Endothelial cell of umbilical vein (primary cell): ENCODE data around the gene ASXL2.

ENCODE experiments used
- FOS ChIP-seq: IDR thresholded peaks from 2 replicates; pipeline ENCODE4 v1.6.1; 2011; ENCODE audit warnings: mild to moderate bottlenecking, low read length, moderate library complexity, borderline replicate concordance; ENCODE audit not compliant: insufficient read depth
- POLR2A ChIP-seq: IDR thresholded peaks from 2 replicates; pipeline ENCODE4 v1.6.1; 2012; ENCODE audit warnings: low read depth, mild to moderate bottlenecking, control low read depth, low read length
- POLR2AphosphoS5 ChIP-seq: IDR thresholded peaks from 2 replicates; pipeline ENCODE4 v1.6.1; 2012; ENCODE audit warnings: low read depth, mild to moderate bottlenecking, control low read depth, low read length, moderate library complexity; ENCODE audit not compliant: insufficient read depth
- TF ChIP-seq, protein P1 (sequence below), 2 donors: IDR thresholded peaks; 1 replicate in 1 of 2; 2 replicates in 1 of 2; pipeline ENCODE4 v1.5.1; 2011; ENCODE audit warnings: low read length in 2 of 2, mild to moderate bottlenecking in 2 of 2, moderate library complexity in 2 of 2, control low read depth in 1 of 2, inconsistent platforms in 1 of 2, low read depth in 1 of 2; ENCODE audit not compliant: insufficient read depth in 1 of 2; ENCODE audit errors: extremely low read depth in 1 of 2
- TF ChIP-seq, protein P2 (sequence below): IDR thresholded peaks from 2 replicates; pipeline ENCODE4 v1.6.1; 2011; ENCODE audit not compliant: insufficient read depth, insufficient read length

DNA sequence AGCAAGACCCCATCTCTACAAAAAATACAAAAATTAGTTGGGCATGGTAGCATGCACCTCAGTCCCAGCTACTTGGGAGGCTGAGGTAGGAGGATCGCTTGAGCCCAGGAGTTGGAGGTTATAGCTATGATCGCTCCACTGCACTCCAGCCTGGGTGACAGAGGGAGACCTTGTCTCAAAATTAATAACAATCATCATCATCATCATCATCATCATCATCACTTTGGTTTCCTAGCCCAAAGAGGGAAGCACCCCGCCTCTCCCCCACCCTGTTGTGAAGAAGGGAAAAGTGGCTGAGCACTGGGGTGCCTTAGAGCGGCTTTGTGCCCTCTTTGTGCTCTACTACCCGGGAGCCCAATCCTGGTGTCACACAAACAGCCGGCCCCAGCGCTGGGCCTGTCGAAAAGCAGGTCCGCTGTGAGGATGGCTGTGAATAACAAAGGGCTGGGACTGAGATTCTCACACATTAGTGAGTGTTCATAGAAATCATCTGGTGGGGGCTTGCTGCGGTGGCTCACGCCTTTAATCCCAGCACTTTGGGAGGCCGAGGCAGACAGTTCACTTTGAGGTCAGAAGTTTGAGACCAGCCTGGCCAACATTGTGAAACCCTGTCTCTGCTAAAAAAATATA is 42.6 kb upstream of the ASXL2 start:
- TF ChIP-seq POLR2AphosphoS5: no peak
- TF ChIP-seq, protein P1, sequence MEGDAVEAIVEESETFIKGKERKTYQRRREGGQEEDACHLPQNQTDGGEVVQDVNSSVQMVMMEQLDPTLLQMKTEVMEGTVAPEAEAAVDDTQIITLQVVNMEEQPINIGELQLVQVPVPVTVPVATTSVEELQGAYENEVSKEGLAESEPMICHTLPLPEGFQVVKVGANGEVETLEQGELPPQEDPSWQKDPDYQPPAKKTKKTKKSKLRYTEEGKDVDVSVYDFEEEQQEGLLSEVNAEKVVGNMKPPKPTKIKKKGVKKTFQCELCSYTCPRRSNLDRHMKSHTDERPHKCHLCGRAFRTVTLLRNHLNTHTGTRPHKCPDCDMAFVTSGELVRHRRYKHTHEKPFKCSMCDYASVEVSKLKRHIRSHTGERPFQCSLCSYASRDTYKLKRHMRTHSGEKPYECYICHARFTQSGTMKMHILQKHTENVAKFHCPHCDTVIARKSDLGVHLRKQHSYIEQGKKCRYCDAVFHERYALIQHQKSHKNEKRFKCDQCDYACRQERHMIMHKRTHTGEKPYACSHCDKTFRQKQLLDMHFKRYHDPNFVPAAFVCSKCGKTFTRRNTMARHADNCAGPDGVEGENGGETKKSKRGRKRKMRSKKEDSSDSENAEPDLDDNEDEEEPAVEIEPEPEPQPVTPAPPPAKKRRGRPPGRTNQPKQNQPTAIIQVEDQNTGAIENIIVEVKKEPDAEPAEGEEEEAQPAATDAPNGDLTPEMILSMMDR (IDR thresholded peaks at IDR 0.05; ENCODE audit: extremely low read depth in 1 of 2, insufficient read depth in 1 of 2, low read depth in 1 of 2, low read length in 2 of 2): no peak
- TF ChIP-seq, protein P2, sequence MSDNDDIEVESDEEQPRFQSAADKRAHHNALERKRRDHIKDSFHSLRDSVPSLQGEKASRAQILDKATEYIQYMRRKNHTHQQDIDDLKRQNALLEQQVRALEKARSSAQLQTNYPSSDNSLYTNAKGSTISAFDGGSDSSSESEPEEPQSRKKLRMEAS: no peak
- no peak for TF ChIP-seq FOS
- no peak for TF ChIP-seq POLR2A
